ENCODE results near the gene IPPK.
A peak's percentile ranks its signal among the peaks of the same experiment; 100 is the strongest.

IPPK gene

DNA sequence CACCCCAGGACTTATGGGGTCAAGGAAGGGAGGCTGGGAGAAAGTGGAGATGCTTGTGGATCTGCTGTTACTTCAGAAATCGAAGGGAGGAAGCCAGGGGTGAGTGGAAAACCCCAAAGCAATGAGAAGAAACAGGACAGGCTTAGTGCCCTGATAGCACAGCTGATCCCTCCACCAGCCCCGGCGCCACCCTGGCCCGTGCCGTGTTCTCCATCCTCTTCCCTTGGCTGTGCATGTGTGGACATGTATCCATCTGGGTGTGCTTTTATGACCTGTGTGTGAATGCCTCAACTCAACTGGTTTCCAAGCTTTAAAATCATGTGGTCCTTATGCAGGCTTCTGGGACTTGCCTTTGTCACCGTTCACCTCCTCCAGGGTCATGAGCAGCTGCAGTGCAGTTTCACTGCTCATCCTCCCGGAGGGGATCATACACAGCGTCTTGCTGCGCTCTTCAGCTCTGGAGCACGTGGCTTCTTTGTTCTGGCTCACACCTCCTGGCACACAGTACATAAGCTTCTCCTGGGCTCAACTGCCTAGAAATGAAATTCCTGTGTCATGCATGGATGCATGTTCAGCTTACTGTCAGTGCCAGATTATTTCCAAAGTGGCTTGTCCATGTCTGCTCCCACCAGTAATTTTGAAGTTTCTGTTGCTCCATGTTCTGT lies 58.2 kb downstream of the IPPK start:
- ChIA-PET POLR2A (ENCODE audit: low non-redundant PET) (no interaction called here), CTCF (interaction anchor here (0.6 kb wide), 1 partner anchor 279 kb away, joined by 3 read pairs; no protein-coding TSS in a partner anchor)
- peak overlapping the region; percentile 58 for H3K27ac ChIP-seq
- TF ChIP-seq, protein P1, sequence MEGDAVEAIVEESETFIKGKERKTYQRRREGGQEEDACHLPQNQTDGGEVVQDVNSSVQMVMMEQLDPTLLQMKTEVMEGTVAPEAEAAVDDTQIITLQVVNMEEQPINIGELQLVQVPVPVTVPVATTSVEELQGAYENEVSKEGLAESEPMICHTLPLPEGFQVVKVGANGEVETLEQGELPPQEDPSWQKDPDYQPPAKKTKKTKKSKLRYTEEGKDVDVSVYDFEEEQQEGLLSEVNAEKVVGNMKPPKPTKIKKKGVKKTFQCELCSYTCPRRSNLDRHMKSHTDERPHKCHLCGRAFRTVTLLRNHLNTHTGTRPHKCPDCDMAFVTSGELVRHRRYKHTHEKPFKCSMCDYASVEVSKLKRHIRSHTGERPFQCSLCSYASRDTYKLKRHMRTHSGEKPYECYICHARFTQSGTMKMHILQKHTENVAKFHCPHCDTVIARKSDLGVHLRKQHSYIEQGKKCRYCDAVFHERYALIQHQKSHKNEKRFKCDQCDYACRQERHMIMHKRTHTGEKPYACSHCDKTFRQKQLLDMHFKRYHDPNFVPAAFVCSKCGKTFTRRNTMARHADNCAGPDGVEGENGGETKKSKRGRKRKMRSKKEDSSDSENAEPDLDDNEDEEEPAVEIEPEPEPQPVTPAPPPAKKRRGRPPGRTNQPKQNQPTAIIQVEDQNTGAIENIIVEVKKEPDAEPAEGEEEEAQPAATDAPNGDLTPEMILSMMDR (conservative IDR thresholded peaks at IDR 0.05; ENCODE audit: low read depth): no peak
- no peak for DNase-seq (ENCODE audit: low spot score)

DNA sequence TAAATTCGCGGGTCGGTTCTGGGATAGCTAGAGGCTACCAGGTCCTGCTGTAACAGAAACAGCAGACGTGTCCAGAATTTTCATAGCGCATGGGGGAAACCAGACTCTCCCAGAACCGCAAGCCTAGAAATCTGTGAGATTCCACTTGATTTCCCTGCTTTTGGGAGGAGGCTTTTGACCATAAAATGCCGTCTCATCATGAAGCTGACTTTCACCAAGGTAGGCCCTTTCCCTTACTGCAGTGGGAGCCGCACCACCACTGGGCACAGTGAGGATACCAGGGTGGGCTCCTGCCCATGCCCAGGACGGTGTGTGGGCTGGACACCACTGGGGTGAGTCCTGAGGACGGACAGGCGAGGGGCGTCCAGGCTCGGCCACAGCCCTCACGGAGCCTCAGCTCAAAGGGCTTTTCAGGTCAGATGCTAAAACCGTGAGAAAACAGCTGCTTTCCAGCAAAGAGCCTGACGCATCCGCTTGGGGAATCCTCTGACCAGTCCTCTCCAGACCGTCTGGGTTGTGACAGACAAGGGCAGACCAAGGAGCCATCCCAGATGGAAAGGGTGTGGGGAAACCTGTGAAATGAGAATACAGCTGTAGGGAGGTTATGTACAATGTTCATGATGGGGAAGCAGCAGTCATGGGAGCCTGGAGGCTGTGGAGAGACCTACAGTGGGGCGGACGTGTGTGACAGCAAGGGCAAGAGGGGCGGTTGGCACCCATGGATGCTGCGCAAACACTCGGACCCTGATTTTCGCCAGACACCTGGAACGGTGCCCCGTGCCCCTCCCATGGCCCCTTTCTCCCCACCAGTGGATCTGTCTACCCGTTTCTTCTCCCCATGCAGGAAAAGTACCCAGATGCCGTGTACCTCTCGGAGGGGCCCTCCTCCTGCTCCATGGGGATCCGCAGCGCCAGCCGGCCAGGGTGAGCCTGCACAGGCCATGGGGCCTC lies 59.2 kb downstream of the IPPK start:
- CTCF ChIA-PET: interaction anchor here (0.5 kb wide), 1 partner anchor 745 kb away, joined by 4 read pairs; no protein-coding TSS in a partner anchor
- no peak for DNase-seq (ENCODE audit: low spot score)
- peak overlapping the region; percentile 58 for H3K27ac ChIP-seq
- POLR2A ChIA-PET (ENCODE audit: low non-redundant PET): no interaction called here
- TF ChIP-seq, protein P1 (conservative IDR thresholded peaks at IDR 0.05; ENCODE audit: low read depth): no peak

GRCh38 chr9:92608909-92609445 lies 61.0 kb downstream of the IPPK start:
- ChIA-PET POLR2A (ENCODE audit: low non-redundant PET) (no interaction called here), CTCF (interaction anchor here (0.7 kb wide), 1 partner anchor 208 kb away, joined by 3 read pairs; no protein-coding TSS in a partner anchor)
- DNase-seq (ENCODE audit: low spot score): no peak
- peak overlapping the region; percentile 41 for H3K27ac ChIP-seq
- TF ChIP-seq, protein P1 (conservative IDR thresholded peaks at IDR 0.05; ENCODE audit: low read depth): no peak

DNA sequence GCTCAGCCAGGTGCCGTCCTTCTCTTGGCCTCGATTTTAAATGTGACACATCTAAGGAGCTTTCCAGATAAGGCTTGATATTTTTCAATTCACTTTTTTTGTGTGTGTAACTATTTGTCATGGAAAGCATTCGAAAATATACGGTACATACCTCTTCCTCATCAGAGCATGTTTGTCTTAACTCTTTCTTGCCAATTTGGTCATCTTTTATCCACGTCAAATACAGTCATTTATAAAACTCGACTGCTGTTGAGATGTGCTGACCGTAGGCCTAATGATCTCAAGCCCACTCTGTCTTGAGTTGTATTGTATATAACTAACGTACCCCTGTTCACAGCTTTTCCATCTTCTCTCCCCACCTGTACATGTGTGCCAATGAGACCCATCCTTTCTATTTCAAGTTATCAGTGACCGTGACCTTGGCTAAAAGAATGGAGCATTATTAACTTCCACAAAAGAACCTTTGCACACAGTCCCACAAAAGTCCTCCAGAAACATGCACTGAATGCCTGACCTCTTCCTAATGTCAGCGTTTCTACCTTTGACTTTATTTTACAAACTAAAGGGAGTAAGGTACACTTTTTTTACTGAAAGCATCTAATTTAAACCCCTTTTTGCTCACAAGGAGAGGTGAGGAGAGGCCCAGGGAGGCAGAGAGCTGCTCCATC lies 61.6 kb downstream of the IPPK start:
- TF ChIP-seq, protein P1 (conservative IDR thresholded peaks at IDR 0.05; ENCODE audit: low read depth): no peak
- CTCF ChIA-PET: interaction anchor here (0.6 kb wide), 1 partner anchor 23 kb away, joined by 3 read pairs; no protein-coding TSS in a partner anchor
- H3K27ac ChIP-seq: peak overlapping the region; percentile 65
- POLR2A ChIA-PET (ENCODE audit: low non-redundant PET): no interaction called here
- no peak for DNase-seq (ENCODE audit: low spot score)

DNA sequence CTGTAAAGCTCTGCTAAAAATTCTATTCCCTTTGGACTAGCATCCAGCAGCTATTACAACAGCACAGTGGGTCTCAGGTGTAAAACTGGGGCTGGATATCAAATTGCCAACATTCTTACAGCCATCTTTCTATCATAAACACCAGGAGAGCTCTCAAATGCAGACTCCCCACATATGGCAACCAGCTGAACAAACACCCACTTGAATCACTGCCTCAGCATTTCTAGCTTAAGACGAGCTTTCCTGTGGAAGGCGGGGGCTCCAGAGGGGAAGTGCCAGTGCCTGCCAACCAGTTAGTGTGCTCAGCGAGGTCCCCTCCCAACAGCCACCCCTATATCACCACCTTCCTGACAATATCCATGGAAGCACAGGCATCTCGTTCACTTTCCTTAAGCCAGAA lies 62.2 kb downstream of the IPPK start:
- TF ChIP-seq, protein P1 (conservative IDR thresholded peaks at IDR 0.05; ENCODE audit: low read depth): no peak
- H3K27ac ChIP-seq: peak overlapping the region; percentile 65
- no peak for DNase-seq (ENCODE audit: low spot score)
- POLR2A ChIA-PET (ENCODE audit: low non-redundant PET): no interaction called here
- CTCF ChIA-PET: interaction anchor here (0.6 kb wide), 1 partner anchor 22 kb away, joined by 3 read pairs; no protein-coding TSS in a partner anchor

GRCh38 chr9:92607088-92607487 lies 62.8 kb downstream of the IPPK start:
- H3K27ac ChIP-seq: no peak overlapping the region
- TF ChIP-seq, protein P1 (conservative IDR thresholded peaks at IDR 0.05; ENCODE audit: low read depth): no peak
- ChIA-PET POLR2A (ENCODE audit: low non-redundant PET) (no interaction called here), CTCF (no interaction called here)
- no peak for DNase-seq (ENCODE audit: low spot score)
